GM12878 (cell line): Measurements from ENCODE around the gene NKAIN1. TPM values are rescaled to one million over a fixed set of nuclear protein-coding genes. Genes with fewer than 3 reads are reported as not detected.

Experiments used
- ATAC-seq: fragments of 200-7000 bp; cut with Tn5 transposase; 3 replicates; pipeline ENCODE4 v1.9.1; 2020; ENCODE audit warnings: mild to moderate bottlenecking, moderate library complexity
- BruUV-seq: library from RNA; stranded (reverse); fragments of 400-500 nt; replicated peaks from 2 replicates; lab custom pipeline; 2021; lab: Mats Ljungman, UMichigan
- CTCF ChIA-PET: fragments of 300-600 bp; sonication (Branson Sonifier 250); formaldehyde crosslinking; extraction: SDS; loops from one replicate; lab custom pipeline; 2021; ENCODE audit warnings: inconsistent platforms; lab: Yijun Ruan, JAX
- POLR2A ChIA-PET: fragments of 350-600 bp; formaldehyde crosslinking; extraction: SDS; loops from one replicate; lab custom pipeline; 2021; ENCODE audit warnings: inconsistent platforms; lab: Charles Lee
- RAD21 ChIA-PET: fragments of 300-600 bp; sonication (Branson Sonifier 250); formaldehyde crosslinking; loops from one replicate; lab custom pipeline; 2023; ENCODE audit warnings: antibody characterized with exemption; ENCODE audit not compliant: unreplicated experiment; lab: Charles Lee
- SMC1A ChIA-PET: fragments of 300-600 bp; sonication (Branson Sonifier 250); formaldehyde crosslinking; loops from one replicate; lab custom pipeline; 2023; ENCODE audit not compliant: unreplicated experiment, uncharacterized antibody; lab: Charles Lee
- DNase-seq: peaks from one replicate; pipeline ENCODE4 v3.0.0-alpha.2; 2011; ENCODE audit warnings: low read depth, low spot score
- FAIRE-seq: peaks from 3 replicates; lab custom pipeline; 2011; peaks lifted over from hg19 to GRCh38; lab: Jason Lieb, UNC
- H2AFZ ChIP-seq: 2 replicates; pipeline ENCODE4 v1.6.0; 2011; ENCODE audit warnings: low read depth, low read length, control low read depth; ENCODE audit not compliant: control insufficient read depth
- H3K27ac ChIP-seq: 2 replicates; pipeline ENCODE4 v1.5.1; 2011; ENCODE audit warnings: control low read depth; ENCODE audit not compliant: control insufficient read depth, insufficient read depth
- H3K27me3 ChIP-seq, 2 experiments: replicated peaks in 1 of 2; 2 replicates each; pipeline versions ENCODE4 v1.6.0 to v1.6.1; 2011; ENCODE audit warnings: low read length in 1 of 2; ENCODE audit not compliant: control insufficient read depth in 2 of 2, insufficient read depth in 2 of 2
- H3K36me3 ChIP-seq, 2 experiments: 2 replicates each; pipeline ENCODE4 v1.5.1; 2011; ENCODE audit warnings: low read length in 1 of 2; ENCODE audit not compliant: control insufficient read depth in 2 of 2, insufficient read depth in 2 of 2
- H3K4me1 ChIP-seq: 2 replicates; pipeline ENCODE4 v1.6.1; 2011; ENCODE audit warnings: mild to moderate bottlenecking, low read length, moderate library complexity, mixed read lengths; ENCODE audit not compliant: control insufficient read depth, insufficient read depth
- H3K4me2 ChIP-seq: 2 replicates; pipeline ENCODE4 v1.6.0; 2011; ENCODE audit warnings: control low read depth; ENCODE audit not compliant: control insufficient read depth, insufficient read depth
- H3K4me3 ChIP-seq: fragments of 200-600 bp; sonication (generic); 2 replicates; pipeline ENCODE4 v1.5.1; 2016
- H3K79me2 ChIP-seq: 2 replicates; pipeline ENCODE4 v1.6.0; 2011; ENCODE audit warnings: low read length; ENCODE audit not compliant: control insufficient read depth, insufficient read depth
- H3K9ac ChIP-seq: 2 replicates; pipeline ENCODE4 v1.8.0; 2011; ENCODE audit warnings: low read length, control low read depth, mixed read lengths; ENCODE audit not compliant: control insufficient read depth, insufficient read depth
- H3K9me3 ChIP-seq: replicated peaks from 3 replicates; pipeline ENCODE4 v1.5.1; 2011; ENCODE audit warnings: mild to moderate bottlenecking, low read length; ENCODE audit not compliant: control insufficient read depth, insufficient read depth
- H4K20me1 ChIP-seq: 2 replicates; pipeline ENCODE4 v1.6.0; 2011; ENCODE audit not compliant: control insufficient read depth, insufficient read depth
- BCL3 ChIP-seq: IDR thresholded peaks from 2 replicates; pipeline ENCODE4 v1.6.1; 2011; ENCODE audit warnings: borderline replicate concordance, low read depth, mild to moderate bottlenecking, moderate library complexity, low read length; ENCODE audit not compliant: insufficient read depth, poor library complexity, severe bottlenecking
- ESRRA ChIP-seq: IDR thresholded peaks from 2 replicates; pipeline ENCODE4 v1.6.1; 2012; ENCODE audit warnings: mild to moderate bottlenecking, low read length, improper control_type of control experiment
- MEF2B ChIP-seq: fragments of 450-650 bp; IDR thresholded peaks from 2 replicates; pipeline ENCODE4 v1.6.1; 2018; ENCODE audit warnings: mild to moderate bottlenecking, moderate library complexity; ENCODE audit not compliant: partially characterized antibody, poor library complexity, severe bottlenecking
- RAD21 ChIP-seq: IDR thresholded peaks from 2 replicates; pipeline ENCODE4 v1.6.1; 2011; ENCODE audit warnings: mild to moderate bottlenecking, low read depth, low read length, moderate library complexity; ENCODE audit not compliant: insufficient read depth
- SKIL ChIP-seq: fragments of 450-650 bp; IDR thresholded peaks from 2 replicates; pipeline ENCODE4 v1.6.1; 2017; ENCODE audit warnings: mild to moderate bottlenecking, low read depth, inconsistent platforms; ENCODE audit not compliant: poor library complexity, severe bottlenecking
- WGBS: methylation state at CpG from one replicate; pipeline ENCODE4 v1.1.6; 2016; ENCODE audit warnings: low lambda C conversion rate; ENCODE audit not compliant: insufficient replicate concordance, insufficient coverage; ENCODE audit errors: missing lambda C conversion rate; 5-methylcytosine and 5-hydroxymethylcytosine counted together
- in situ Hi-C: fragments of 300-500 bp; cut with MboI; formaldehyde crosslinking; loops from 9 replicates; pipeline ENCODE4 v1.14.3; 2018; ENCODE audit warnings: mixed read lengths
- intact Hi-C: fragments of 100-400 bp; cut with micrococcal nuclease; formaldehyde crosslinking; loops from one replicate; pipeline ENCODE4 v1.14.2; 2022; ENCODE audit not compliant: unreplicated experiment
- polyA plus RNA-seq, 11 experiments: library from polyadenylated mRNA; depleted of rRNA in 4 of 11; unstranded in 6 of 11; stranded (reverse) in 5 of 11; fragments of >200 nt; fragmentation: Nextera tagmentation in 4 of 11; fragmentation: Illumina TruSeq in 1 of 11; extraction: Ambion mirVana in 4 of 11; extraction: Trizol in 1 of 11; gene quantifications; 1 replicate in 1 of 11; 2 replicates in 10 of 11; pipeline versions ENCODE4 v1.2.1 to v1.2.3, GENCODE V29; 2011 to 2016; ENCODE audit warnings: inconsistent platforms in 2 of 11, missing spikeins in 2 of 11, low read depth in 1 of 11
- total RNA-seq, 4 experiments: library from RNA; depleted of rRNA in 3 of 4; stranded (reverse); fragments of >200 nt in 3 of 4; fragmentation: Illumina TruSeq in 1 of 4; extraction: Trizol in 1 of 4; gene quantifications; 2 replicates each; pipeline versions ENCODE4 v1.2.1 to v1.2.3, GENCODE V29; 2013 to 2021
- TF ChIP-seq, protein P1 (sequence below): fragments of 450-650 bp; IDR thresholded peaks from 2 replicates; pipeline ENCODE4 v1.6.1; 2016; ENCODE audit warnings: mild to moderate bottlenecking

The NKAIN1 gene
- total and polyA plus RNA-seq, 10 of the 15 experiments (the other 5 are each of a cell fraction or from before 2014, with no cell fraction given) = not detected

- Histone ChIP-seq H3K4me1 (0 out of 2 replicates have a peak, but pooled peaks cover 3% of the 10 kb centered on the region), H3K27me3 (no peaks in the 10 kb centered on the region), H2AFZ (peak overlapping the region; percentile 90), H3K4me2 (peak overlapping the region; percentile 84), H3K9ac (peak overlapping the region; percentile 68), H3K36me3 (no peaks in the 10 kb centered on the region), H3K9me3 (no peaks in the 10 kb centered on the region), H3K79me2 (no peaks in the 10 kb centered on the region), H4K20me1 (no peaks in the 10 kb centered on the region), H3K27ac (no peak overlapping the region), H3K4me3 (peak overlapping the region; percentile 70; the same call in 1 of the 2 replicates)
- WGBS = 87% methylated on average over 19 of the region's 19 CpGs
- CTCF ChIA-PET = interaction anchor here (0.5 to 1.3 kb wide), 5 partner anchors 8 to 375 kb away, joined by 3 read pairs; no protein-coding TSS in a partner anchor
- SMC1A ChIA-PET = no interaction called here
- POLR2A ChIA-PET = no interaction called here
- RAD21 ChIA-PET = no interaction called here
- TSS peak; percentile 89 for BruUV-seq
- in situ Hi-C loops (no loop called here), intact Hi-C loops (no loop called here)
- no peak for DNase-seq
- no peak for ATAC-seq
- no peak for FAIRE-seq
- TF ChIP-seq, protein P1, sequence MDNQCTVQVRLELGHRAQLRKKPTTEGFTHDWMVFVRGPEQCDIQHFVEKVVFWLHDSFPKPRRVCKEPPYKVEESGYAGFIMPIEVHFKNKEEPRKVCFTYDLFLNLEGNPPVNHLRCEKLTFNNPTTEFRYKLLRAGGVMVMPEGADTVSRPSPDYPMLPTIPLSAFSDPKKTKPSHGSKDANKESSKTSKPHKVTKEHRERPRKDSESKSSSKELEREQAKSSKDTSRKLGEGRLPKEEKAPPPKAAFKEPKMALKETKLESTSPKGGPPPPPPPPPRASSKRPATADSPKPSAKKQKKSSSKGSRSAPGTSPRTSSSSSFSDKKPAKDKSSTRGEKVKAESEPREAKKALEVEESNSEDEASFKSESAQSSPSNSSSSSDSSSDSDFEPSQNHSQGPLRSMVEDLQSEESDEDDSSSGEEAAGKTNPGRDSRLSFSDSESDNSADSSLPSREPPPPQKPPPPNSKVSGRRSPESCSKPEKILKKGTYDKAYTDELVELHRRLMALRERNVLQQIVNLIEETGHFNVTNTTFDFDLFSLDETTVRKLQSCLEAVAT = peak; percentile 36; the same call in 1 of the 2 replicates
- TF ChIP-seq BCL3 = no peak
- no peak for TF ChIP-seq RAD21
- TF ChIP-seq MEF2B = no peak
- TF ChIP-seq ESRRA = peak; percentile 41; the same call in 1 of the 2 replicates
- no peak for TF ChIP-seq SKIL
Observed at GRCh38 chr1:31154000-31154631, 85.6 kb downstream of the NKAIN1 start.
